ENCODE results near the gene NAPB. TPM values are rescaled to one million over a fixed set of nuclear protein-coding genes. Genes with fewer than 3 reads are reported as not detected.

The NAPB gene
- total RNA-seq, 1 experiment from 2014 or later: 14.2 TPM

GRCh38 chr20:23369072-23369823 lies 52.0 kb downstream of the NAPB start:
- no peak for DNase-seq (ENCODE audit: low read depth)

GRCh38 chr20:23368316-23369071 lies 52.8 kb downstream of the NAPB start:
- DNase-seq (ENCODE audit: low read depth): peak; percentile 52

- peak; percentile 40 for DNase-seq (ENCODE audit: low read depth)
Measured at GRCh38 chr20:23367770-23368169, 53.5 kb downstream of the NAPB start.

- DNase-seq (ENCODE audit: low read depth): no peak
Measured at GRCh38 chr20:23366384-23366783, 54.9 kb downstream of the NAPB start.

GRCh38 chr20:23365390-23366165 lies 55.7 kb downstream of the NAPB start:
- no peak for DNase-seq (ENCODE audit: low read depth)

GRCh38 chr20:23363257-23363649 lies 58.0 kb downstream of the NAPB start:
- no peak for DNase-seq (ENCODE audit: low read depth)

- peak; percentile 58 for DNase-seq (ENCODE audit: low read depth)
Measured at GRCh38 chr20:23362392-23363256, 58.7 kb downstream of the NAPB start.

- peak; percentile 97 for DNase-seq (ENCODE audit: low read depth)
Measured at GRCh38 chr20:23361476-23362391, 59.6 kb downstream of the NAPB start, which contains the start of gene GZF1. TSS of gene GZF1 (plus strand) at chr20:23362182. CDS start at chr20:23364384, 2,202 bp downstream.

GRCh38 chr20:23361119-23361475 lies 60.2 kb downstream of the NAPB start:
- peak; percentile 27 for DNase-seq (ENCODE audit: low read depth)

GRCh38 chr20:23360531-23360930 lies 60.8 kb downstream of the NAPB start:
- no peak for DNase-seq (ENCODE audit: low read depth)

- DNase-seq (ENCODE audit: low read depth): no peak
Measured at GRCh38 chr20:23358923-23359593, 62.2 kb downstream of the NAPB start.

GRCh38 chr20:23358563-23358906 lies 62.8 kb downstream of the NAPB start:
- no peak for DNase-seq (ENCODE audit: low read depth)

GRCh38 chr20:23357767-23358562 lies 63.3 kb downstream of the NAPB start:
- DNase-seq (ENCODE audit: low read depth): peak; percentile 99

GRCh38 chr20:23356203-23356602 lies 65.1 kb downstream of the NAPB start:
- no peak for DNase-seq (ENCODE audit: low read depth)

- DNase-seq (ENCODE audit: low read depth): peak; percentile 45
Measured at GRCh38 chr20:23350904-23351838, 70.1 kb downstream of the NAPB start.

- DNase-seq (ENCODE audit: low read depth): peak; percentile 99
Measured at GRCh38 chr20:23350196-23350903, 70.9 kb downstream of the NAPB start, which contains the start of gene NXT1. TSS of gene NXT1 (plus strand) at chr20:23350791. CDS start at chr20:23354042, 3,251 bp downstream.

All from LHCN-M2 (cell line).